GM19467 (cell line): ENCODE data around the gene CRISPLD2.
"Not testable (repeated sequence)": the region's sequence is repeated elsewhere in the genome, so short reads cannot be mapped to it uniquely, and the experiment has no call there.

ENCODE experiments used
- ATAC-seq: cut with Tn5 transposase; IDR thresholded peaks from one replicate; pipeline ENCODE4 v1.9.1; 2021; ENCODE audit warnings: mild to moderate bottlenecking, moderate library complexity; ENCODE audit not compliant: unreplicated experiment

Gene CRISPLD2

DNA sequence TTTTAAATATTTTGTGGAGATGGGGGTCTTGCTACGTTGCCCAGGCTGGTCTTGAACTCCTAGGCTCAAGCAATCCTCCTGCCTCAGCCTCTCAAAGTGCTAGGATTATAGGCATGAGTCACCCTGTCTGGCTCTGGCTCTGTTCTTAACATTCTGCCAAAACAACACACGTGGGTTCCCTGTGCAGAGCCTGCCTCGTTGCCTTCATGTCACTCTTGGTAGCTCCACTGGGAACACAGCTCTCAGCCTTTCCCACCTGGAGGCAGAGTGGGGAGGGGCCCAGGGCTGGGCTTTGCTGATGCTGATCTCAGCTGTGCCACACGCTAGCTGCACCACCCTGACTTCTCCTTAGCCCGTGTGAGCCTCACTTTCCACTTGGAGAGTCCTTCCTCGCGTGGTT, 19.3 kb downstream of the CRISPLD2 start:
- no peak for ATAC-seq

DNA sequence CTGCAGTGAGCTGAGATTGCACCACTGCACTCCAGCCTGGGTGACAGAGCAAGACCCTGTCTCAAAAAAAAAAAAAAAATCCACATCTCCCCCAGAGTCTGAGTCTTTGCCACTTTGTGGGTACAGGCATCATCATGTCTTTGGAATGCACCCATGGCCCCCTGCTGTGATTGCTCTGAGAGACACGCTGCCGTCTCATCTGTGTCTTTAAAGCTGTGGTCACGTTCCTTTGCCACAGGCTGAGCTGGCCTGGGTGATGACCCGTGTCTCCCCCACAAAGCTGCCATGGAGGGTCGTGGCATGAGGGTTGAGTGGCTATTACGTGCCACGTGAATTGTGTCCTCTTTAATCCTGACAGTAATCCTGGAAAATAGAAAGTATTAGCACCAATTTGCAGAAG, 20.2 kb downstream of the CRISPLD2 start:
- ATAC-seq = no peak

DNA sequence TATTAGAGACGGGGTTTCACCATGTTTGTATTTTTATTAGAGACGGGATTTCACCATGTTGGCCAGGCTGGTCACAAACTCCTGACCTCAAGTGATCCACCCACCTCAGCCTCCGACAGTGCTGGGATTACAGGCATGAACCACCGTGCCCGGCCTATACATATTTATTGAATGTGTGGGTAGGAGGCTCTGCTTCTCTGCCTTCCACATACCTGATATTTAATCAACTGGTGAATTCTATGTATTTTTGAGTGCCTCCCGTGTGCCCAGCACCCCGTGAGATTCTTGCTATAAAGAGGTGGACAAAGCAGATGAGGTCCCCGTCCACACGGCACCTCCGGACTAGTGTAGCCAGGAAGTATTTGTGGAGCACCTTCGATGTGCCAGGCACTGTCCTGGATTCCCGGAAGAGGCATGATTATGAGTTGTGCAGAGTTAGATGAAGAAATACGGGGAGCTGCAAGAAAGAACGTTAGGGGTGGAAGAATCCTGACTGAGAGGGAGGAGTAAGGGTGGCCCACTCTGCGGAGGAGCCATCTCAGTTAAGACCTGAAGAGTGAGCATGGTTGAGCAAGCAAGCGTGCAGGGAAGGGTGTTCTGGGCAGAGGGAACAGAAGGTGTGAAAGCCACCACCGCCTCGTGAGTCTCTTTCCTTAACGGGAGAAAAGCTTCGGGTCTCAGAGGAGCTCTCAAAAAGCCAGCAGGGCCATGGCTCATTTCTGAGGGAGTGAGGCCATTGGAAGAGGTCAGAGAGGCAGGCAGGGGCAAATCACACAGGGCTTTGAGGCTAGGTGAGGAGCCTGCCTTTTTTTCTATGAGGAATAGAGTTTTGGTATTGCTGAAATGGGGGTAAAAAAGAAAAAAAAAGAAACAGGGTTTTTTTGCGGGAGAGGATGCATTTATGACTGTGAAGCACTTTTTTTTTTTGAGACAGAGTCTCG, 21.2 kb downstream of the CRISPLD2 start:
- no peak for ATAC-seq

DNA sequence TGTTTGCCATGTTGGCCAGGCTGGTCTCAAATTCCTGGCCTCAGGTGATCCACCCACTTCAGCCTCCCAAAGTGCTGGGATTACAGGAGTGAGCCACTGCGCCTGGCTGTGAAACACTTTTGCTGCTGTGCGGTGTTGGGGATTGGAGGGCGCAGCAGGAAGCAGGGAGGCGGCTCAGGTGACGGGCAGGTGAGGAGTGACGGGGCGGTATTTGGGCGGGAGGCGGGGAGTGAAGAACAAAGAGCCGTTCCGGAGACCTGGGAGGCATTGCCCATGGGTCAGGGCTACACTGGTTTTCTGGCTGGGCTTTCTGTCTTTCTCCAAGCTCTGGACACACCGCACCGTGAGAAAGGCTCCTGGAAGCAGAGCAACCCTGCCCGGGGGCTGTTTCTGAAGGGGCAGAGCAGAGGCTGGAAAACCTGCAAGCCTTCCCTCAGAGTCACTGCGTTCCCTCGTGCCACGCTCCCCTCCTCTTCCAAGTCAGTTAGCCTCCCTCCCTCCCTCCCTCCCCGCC, 22.1 kb downstream of the CRISPLD2 start:
- ATAC-seq = no peak

DNA sequence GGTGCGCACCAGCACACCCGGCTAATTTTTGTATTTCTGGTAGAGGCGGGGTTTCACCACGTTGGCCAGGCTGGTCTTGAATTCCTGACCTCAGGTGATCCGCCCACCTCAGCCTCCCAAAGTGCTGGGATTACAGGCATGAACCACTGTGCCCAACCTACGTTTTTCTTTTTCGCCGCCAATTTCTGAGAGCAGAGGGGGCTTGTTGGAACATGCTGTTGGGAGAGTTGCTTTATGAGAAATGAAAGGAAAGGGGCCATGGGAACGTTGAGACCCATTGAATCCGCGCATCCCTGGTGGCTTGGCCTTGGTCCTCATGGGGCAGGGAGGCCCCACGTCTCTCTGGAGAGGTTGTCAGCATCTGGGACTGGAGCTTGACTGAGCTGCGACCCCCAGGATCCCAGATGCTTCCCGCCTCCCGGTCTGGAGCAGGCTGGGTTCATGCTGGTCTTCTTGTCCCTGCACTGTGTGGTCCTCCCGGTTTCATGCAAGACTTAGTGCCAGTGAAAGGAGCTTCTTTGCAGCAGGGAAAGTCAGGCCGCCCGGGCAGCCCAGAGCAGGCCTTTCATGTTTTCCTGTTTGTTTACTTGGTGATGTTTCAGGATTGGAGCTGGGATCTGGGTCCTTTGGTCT, 22.8 kb downstream of the CRISPLD2 start:
- ATAC-seq = no peak

DNA sequence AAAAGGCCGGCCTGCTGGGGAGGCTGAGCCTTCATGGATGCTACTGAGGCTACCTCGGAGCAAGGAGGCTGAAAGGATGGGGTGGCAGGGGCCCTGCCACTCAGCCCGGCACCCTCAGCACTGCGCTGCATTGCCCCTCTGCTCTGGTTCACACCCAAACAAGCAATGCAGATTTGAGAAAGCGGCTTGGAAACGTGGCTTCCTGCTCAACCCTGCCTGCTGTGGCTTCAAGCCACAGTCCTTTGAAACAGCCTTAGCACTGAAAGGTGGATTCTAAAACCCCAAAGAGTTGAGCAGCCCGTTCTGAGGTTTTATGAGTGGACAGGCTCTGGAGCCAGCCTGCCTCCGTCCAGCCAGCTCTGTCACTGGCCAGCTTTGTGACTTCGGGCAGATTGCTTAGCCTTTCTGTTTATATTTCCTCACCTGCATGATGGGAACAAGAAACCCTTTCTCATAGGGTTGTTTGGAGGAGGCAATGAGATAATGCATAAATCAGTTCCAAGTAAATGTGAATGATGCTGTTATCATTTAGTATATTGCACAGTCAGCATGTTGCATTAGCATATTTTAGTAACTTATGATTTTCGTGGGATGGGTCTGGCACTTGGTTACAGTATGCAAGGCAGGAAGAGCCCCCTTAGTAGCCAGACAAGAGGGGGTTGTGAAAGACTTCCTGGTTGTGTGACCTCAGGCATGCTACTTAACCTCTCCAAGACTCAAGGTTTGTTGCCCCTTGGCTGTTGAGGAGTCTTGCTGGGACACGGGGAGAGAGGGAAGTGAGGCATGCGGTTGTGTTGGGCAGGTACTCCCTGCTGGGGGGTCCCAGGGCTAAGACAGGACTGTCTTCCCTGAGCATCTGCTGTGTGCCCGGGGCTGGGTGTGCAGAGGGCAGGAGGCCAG, 23.6 kb downstream of the CRISPLD2 start:
- ATAC-seq = no peak

DNA sequence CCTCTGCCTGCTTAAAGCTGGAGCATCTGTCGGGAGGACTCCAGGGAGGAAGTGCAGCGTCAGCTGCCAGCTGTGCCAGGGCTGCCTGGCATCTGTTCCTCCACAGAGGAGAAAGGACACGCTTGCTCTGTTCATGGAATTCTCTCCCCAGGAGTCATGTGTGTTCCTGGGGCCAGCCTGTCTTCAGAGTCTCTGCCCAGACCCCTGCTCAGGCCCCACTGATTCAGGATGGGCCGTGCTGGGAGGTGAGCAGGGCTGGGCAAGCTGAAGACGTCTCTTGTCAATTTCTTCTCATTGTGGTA, 24.2 kb downstream of the CRISPLD2 start:
- no peak for ATAC-seq

DNA sequence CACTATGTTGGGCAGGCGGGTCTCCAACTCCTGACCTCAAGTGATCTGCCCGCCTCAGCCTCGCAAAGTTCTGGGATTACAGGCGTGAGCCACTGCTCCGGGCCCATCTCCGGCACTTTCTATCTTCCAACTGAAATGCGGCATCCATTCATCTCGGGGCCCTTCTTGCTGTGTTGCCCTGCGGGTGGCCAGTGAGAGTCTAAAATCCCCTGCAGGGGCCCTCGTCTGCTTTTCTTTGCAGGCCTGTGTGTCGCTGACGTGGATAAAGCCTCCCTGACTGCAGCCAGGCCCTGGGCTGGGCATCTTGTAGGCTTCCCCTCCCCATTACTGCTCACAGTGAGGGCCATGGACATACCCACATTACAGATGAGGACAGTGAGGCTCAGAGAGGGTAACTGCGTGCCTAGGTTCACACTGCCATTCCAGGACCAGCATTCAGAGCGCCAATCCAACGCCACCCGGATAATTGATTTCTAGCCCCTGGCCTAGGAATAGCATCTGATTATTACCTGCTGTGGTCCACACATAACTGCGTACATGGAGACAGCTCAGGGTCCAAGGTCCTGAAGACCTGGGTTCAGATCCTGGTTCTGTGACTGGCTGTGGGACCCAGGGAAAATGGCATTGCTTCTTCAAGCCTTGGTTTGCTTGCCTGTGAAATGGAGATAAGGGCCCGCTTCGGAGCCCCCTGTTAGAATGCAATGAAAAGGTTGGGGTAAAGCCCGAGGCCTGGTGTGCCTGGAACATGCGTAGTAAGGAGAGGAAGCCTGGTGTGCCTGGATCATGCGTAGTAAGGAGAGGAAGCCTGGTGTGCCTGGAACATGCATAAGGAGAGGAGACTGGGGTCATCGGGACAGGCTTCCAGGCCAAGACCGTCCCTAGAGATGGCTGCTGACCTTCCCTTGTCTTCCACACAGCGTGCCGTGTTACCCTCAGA, 25.0 kb downstream of the CRISPLD2 start:
- no peak for ATAC-seq

DNA sequence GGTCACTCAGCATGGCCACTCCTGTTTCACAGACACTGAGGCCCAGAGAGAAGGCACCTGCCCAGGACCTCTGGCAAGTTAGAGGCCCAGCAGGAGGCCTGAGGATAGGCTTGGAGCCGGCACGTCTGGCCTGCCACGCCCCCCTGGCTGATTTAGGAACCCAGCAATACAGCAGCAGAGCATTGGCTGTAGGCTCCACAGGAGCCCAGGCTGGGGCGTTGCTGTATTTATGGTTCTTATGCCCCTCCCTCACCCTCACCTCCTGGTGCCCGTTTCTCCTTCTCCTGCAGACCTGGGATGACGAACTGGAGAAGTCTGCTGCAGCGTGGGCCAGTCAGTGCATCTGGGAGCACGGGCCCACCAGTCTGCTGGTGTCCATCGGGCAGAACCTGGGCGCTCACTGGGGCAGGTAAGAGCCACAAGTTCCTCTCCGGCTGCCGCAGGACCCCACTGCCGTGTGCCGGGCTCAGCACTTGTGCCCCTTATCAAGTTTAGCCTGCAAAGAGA, 25.8 kb downstream of the CRISPLD2 start:
- ATAC-seq = no peak

DNA sequence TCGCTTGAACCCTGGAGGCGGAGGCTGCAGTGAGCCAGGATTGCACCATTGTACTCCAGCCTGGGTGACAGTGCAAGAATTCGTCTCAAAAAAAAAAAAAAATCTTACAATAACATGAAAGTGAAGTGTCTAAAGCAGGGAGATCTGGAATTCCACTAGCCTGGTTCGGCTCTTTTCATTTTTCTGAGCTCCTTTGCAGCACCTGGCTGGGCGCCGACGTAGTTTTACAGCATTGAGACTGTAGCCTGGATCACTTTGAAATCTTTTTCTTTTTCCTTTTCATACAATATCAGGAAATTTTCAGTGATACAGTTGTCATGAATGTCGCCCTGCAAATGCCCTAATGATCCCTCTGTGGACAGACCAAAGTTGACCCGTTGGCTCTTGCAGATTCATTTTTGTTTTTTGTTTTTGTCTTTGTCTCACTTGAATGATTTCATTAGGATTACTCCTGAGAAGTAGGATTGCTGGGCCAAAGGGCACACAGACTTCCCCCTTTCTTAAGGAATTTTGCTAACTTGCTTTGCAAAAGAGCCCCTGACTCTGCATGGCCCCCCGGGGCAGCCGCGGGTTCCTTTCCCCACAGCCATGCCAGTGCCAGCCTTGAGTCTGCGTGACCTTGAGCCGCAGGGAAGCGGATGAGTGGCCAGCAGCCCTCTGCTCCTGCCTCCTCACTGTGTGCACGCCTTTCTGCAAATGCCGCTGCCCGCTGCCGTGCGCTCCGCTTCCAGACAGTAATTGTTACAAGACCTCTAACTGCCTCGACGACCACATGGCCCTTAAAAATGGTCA, 28.0 kb downstream of the CRISPLD2 start:
- ATAC-seq = no peak

DNA sequence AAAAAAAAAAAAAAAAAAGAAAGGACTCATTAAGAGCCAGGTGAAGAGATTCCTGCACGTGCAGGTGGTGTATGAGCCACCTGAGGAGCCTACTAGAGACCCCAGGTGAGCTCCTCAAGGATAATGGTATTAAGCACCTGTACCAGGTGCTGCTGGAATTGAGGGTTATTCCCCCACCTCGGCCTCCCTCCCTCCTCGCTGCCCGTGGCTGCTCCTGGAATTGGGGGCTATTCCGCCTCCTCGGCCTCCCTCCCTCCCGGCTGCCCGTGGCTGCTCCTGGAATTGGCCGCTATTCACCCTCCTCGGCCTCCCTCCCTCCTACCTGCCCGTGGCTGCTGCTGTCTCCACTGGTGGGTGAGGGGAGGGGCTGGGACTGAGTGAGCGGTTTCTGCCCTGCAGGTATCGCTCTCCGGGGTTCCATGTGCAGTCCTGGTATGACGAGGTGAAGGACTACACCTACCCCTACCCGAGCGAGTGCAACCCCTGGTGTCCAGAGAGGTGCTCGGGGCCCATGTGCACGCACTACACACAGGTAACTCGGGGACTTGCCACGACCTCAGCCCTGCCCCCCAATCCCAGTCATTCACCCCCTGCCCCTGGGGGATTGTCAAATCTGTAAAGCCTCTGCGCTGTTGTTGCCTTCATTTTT, 29.3 kb downstream of the CRISPLD2 start:
- no peak for ATAC-seq

DNA sequence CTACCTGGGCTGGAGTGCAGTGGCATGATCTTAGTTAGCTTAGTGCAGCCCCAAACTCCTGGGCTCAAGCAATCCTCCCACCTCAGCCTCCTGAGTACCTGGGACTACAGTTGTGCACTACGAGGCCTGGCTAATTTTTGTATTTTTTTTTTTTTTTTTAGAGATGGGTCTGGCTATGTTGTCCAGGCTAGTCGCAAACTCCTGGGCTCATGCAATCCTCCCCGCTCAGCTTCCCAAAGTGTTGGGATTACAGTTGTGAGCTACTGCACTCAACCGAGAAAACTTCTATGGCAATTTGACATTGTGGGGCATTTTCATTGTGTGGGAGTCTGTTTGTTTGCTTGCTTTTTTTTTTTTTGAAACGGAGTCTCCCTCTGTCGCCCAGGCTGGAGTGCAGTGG, 30.0 kb downstream of the CRISPLD2 start:
- no peak for ATAC-seq

DNA sequence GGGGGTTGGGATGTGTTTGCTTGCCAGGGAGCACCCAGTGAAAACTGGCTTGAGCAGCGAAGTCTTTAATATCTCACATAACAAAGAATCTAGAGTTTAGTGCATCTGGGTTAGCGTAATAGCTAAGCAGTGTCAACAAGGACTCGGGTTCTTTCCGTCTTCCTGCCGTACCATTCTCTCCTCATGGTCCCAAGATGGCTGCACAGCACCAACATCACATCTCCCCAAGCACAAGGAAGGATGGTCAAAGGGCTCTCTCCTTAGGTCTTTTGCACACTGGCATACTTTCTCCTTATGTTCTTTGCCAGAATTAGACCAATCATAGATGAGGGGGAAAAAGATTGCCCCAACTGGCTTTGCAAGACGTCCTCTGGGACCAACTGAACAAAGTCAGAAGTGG, 30.9 kb downstream of the CRISPLD2 start:
- no peak for ATAC-seq

DNA sequence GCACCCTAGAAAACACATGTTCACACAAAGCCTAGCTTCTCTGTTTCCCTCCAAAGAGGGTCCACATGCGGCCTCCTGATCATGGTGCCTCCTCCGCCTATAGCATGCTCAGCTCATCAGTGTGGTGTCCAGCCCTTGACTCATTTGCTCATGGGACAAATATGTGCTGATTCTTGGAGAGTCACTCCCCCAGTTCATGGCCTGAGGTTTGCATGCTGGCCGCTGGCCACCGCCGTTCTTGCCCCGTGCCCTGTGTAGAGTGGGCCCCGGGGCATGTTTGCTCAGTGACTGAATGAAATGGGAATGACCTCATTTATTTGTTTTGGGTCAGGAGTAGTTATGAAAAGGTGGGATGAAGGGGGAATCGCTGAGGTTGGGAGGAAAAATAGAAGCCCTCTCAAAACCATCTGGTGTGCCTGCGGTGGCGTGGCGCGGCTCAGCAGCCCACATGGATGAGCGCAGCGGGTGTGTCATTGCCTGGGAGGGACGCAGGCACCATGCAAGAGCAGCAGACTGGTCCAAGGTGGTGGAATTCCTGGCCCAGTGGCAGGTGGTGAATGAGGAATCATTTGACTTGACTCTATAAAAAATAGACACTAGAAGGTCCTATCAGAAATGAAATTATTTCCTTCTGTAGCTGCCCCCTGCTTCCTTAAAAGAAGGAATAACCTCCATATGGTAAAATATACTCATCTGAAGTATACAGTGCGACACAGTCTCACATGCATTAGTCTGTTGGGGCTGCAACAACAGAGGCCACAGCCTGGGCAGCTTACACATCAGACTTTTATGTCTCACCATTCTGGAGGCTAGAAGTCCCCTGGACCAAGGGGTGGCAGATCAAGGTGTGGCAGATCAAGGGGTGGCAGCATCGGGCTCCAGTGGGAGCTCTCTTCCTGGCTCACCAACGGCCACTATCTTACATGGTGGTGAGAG, 31.7 kb downstream of the CRISPLD2 start:
- ATAC-seq = no peak

DNA sequence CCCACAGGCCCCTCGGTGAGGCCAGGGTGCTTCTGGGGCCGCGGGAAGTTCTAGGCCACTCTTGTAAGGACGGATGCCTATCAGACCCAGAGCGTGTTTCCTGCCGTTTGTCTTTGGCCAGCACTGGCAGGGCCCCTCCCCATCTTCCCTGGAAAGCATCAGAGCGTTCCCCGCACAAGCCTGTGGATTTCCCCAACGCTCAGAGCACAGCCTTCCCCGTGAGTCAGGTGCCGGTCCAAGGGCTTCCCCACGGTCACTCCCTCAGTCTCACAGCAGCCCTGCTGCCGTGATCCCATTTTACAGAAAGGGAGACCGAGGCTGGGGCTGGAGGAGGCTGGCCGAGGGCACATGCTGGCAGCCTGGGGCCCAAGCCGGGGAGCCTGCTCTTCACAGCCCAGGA, 33.7 kb downstream of the CRISPLD2 start:
- ATAC-seq = no peak

DNA sequence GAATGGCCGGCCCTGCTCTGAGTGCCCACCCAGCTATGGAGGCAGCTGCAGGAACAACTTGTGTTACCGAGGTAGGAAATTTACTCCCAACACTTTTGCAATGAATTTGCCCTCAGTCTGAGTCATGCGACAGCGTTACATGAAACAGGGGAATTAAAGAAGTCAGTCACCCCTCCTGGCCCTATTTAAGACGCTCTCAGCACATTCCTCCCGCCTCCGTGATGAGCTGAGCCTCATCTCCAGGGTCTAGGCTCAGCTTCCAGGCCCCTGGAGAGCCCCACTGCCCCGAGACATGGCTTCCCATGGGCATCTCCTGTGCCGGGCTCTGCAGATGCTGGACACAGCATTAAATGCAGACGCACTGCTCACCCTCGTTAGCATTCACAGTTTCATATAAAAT, 35.0 kb downstream of the CRISPLD2 start:
- no peak for ATAC-seq

DNA sequence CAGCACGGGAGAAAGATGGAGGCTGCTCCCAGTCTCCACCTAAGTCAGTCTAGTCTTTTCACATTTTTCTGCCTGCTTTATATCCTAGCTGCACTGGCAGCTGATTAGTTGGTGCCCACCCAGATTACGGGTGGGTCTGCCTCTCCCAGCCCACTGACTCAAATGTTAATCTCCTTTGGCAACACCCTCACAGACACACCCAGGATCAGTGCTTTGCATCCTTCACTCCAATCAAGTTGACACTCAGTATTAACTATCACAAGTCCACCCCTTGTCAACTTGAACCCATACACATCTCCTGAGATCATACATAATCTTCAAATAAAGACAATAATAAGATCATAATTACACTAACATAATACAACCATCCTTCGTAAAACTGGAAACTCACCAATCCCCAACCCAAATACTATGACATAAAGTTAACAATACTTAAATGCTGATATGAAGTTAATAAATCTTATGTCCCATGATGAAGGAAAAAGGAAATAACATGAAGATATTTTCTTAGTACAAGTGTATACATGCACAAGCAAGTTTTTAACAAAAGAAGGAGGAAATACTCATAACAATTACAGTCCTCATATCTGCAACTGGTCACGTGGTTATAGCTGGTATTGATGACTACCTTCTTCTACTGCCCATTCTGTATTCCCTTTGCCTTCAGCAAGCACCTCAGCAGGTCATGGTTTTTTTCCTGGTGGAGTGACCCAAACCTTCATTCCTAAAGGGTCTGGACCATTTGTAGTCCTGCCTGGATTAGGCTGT, 35.8 kb downstream of the CRISPLD2 start:
- not testable (repeated sequence) for ATAC-seq
